Smooth muscle cell (in vitro differentiated cells): ENCODE data around the gene SCD5. TPM values are rescaled to one million over a fixed set of nuclear protein-coding genes. Genes with fewer than 3 reads are reported as not detected.

Source experiments
- DNase-seq: peaks from one replicate; lab custom pipeline; 2025; ENCODE audit not compliant: unreplicated experiment; lab: John Stamatoyannopoulos, UW
- H2AFZ ChIP-seq: fragments of 200-600 bp; sonication (generic); 2 replicates; pipeline ENCODE4 v1.6.0; 2016; ENCODE audit warnings: antibody characterized with exemption, low read depth, mild to moderate bottlenecking
- H3F3A ChIP-seq: fragments of 200-600 bp; sonication (generic); 2 replicates; pipeline ENCODE4 v1.6.0; 2017; ENCODE audit warnings: antibody characterized with exemption, low read depth
- H3K27ac ChIP-seq: fragments of 200-600 bp; sonication (generic); 2 replicates; pipeline ENCODE4 v1.5.1; 2016; ENCODE audit warnings: low read depth, mild to moderate bottlenecking
- H3K27me3 ChIP-seq: fragments of 200-600 bp; sonication (generic); 2 replicates; pipeline ENCODE4 v1.6.1; 2016; ENCODE audit warnings: low read depth, mild to moderate bottlenecking
- H3K36me3 ChIP-seq: fragments of 200-600 bp; sonication (generic); 2 replicates; pipeline ENCODE4 v1.5.1; 2016; ENCODE audit warnings: low read depth
- H3K4me1 ChIP-seq: fragments of 200-600 bp; sonication (generic); 2 replicates; pipeline ENCODE4 v1.5.1; 2016; ENCODE audit warnings: low read depth
- H3K4me2 ChIP-seq: fragments of 200-600 bp; sonication (generic); 2 replicates; pipeline ENCODE4 v1.6.0; 2016; ENCODE audit warnings: mild to moderate bottlenecking
- H3K4me3 ChIP-seq: fragments of 200-600 bp; sonication (generic); 2 replicates; pipeline ENCODE4 v1.5.1; 2016; ENCODE audit warnings: mild to moderate bottlenecking
- H3K79me2 ChIP-seq: fragments of 200-600 bp; sonication (generic); 2 replicates; pipeline ENCODE4 v1.6.0; 2016; ENCODE audit warnings: low read depth, mild to moderate bottlenecking
- H3K9ac ChIP-seq: fragments of 200-600 bp; sonication (generic); 2 replicates; pipeline ENCODE4 v1.6.0; 2016; ENCODE audit warnings: low read depth
- H3K9me3 ChIP-seq: fragments of 200-600 bp; sonication (generic); replicated peaks from 2 replicates; pipeline ENCODE4 v1.5.1; 2016; ENCODE audit warnings: low read depth
- H4K20me1 ChIP-seq: fragments of 200-600 bp; sonication (generic); 2 replicates; pipeline ENCODE4 v1.6.0; 2016; ENCODE audit warnings: low read depth
- WGBS: methylation state at CpG from one replicate; pipeline ENCODE4 v1.1.7; 2016; ENCODE audit warnings: low lambda C conversion rate; 5-methylcytosine and 5-hydroxymethylcytosine counted together
- polyA plus RNA-seq: library from polyadenylated mRNA; unstranded; fragments of >200 nt; fragmentation: Nextera tagmentation; extraction: Ambion mirVana; gene quantifications from 2 replicates; pipeline ENCODE4 v1.2.1, GENCODE V29; 2016
- total RNA-seq: library from RNA; depleted of rRNA; stranded (reverse); fragments of >200 nt; gene quantifications from 2 replicates; pipeline ENCODE4 v1.2.3, GENCODE V29; 2014
- TF ChIP-seq, protein P1 (sequence below): fragments of 200-600 bp; sonication (generic); IDR thresholded peaks from 2 replicates; pipeline ENCODE4 v1.5.1; 2017; ENCODE audit warnings: borderline replicate concordance, mild to moderate bottlenecking, antibody characterized with exemption; ENCODE audit not compliant: insufficient read depth, poor library complexity, severe bottlenecking

The SCD5 gene
- total and polyA plus RNA-seq, 2 experiments from 2014 or later = 9.2 to 24.3 TPM

DNA sequence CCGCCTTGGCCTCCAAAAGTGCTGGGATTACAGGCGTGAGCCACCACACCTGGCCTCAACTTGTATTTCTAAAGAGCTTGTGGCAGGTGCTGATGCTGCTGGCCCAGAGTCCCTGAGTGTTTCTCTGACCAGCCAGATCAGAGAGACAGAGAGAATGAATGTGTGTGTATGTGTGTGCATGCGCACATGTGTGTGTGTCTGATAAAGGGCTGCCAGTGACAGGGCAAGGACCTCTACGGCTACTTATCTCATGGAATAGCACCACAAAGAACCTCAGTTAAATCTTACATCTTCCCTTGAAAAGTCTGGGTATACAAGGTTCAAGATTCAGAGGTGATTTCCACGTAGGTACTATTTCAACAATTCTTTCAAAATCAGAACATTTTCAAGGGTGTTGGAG is 86.0 kb downstream of the SCD5 start:
- H3K27ac ChIP-seq = no peak overlapping the region
- H4K20me1 ChIP-seq = no peaks in the 10 kb centered on the region
- H3K9me3 ChIP-seq = no peaks in the 10 kb centered on the region
- H3K4me3 ChIP-seq = no peak overlapping the region
- no peak overlapping the region for H2AFZ ChIP-seq
- 92% methylated on average over 5 of the region's 5 CpGs for WGBS
- H3K4me2 ChIP-seq = no peak overlapping the region
- H3K79me2 ChIP-seq = no peaks in the 10 kb centered on the region
- TF ChIP-seq, protein P1, sequence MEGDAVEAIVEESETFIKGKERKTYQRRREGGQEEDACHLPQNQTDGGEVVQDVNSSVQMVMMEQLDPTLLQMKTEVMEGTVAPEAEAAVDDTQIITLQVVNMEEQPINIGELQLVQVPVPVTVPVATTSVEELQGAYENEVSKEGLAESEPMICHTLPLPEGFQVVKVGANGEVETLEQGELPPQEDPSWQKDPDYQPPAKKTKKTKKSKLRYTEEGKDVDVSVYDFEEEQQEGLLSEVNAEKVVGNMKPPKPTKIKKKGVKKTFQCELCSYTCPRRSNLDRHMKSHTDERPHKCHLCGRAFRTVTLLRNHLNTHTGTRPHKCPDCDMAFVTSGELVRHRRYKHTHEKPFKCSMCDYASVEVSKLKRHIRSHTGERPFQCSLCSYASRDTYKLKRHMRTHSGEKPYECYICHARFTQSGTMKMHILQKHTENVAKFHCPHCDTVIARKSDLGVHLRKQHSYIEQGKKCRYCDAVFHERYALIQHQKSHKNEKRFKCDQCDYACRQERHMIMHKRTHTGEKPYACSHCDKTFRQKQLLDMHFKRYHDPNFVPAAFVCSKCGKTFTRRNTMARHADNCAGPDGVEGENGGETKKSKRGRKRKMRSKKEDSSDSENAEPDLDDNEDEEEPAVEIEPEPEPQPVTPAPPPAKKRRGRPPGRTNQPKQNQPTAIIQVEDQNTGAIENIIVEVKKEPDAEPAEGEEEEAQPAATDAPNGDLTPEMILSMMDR = no peak
- no peaks in the 10 kb centered on the region for H3K27me3 ChIP-seq
- H3K36me3 ChIP-seq = no peaks in the 10 kb centered on the region
- peaks cover 7% of the 10 kb centered on the region for H3K4me1 ChIP-seq
- DNase-seq = no peak
- no peaks in the 10 kb centered on the region for H3F3A ChIP-seq
- no peak overlapping the region for H3K9ac ChIP-seq

- no peak overlapping the region for H3K4me2 ChIP-seq
- no peaks in the 10 kb centered on the region for H3F3A ChIP-seq
- no peak overlapping the region for H3K27ac ChIP-seq
- no peak overlapping the region for H2AFZ ChIP-seq
- H3K9me3 ChIP-seq = no peaks in the 10 kb centered on the region
- DNase-seq = no peak
- no peaks in the 10 kb centered on the region for H3K79me2 ChIP-seq
- TF ChIP-seq, protein P1 = no peak
- WGBS = 91% methylated on average over 7 of the region's 7 CpGs
- no peaks in the 10 kb centered on the region for H3K36me3 ChIP-seq
- H3K4me1 ChIP-seq = peaks cover 7% of the 10 kb centered on the region
- no peak overlapping the region for H3K9ac ChIP-seq
- H4K20me1 ChIP-seq = peaks cover 2% of the 10 kb centered on the region
- no peaks in the 10 kb centered on the region for H3K27me3 ChIP-seq
- H3K4me3 ChIP-seq = no peak overlapping the region
Measured at GRCh38 chr4:82711158-82711785, 87.3 kb downstream of the SCD5 start.

- no peak overlapping the region for H3K4me3 ChIP-seq
- H4K20me1 ChIP-seq = peaks cover 5% of the 10 kb centered on the region
- no peak overlapping the region for H3K27ac ChIP-seq
- H3K9me3 ChIP-seq = no peaks in the 10 kb centered on the region
- no peaks in the 10 kb centered on the region for H3F3A ChIP-seq
- TF ChIP-seq, protein P1 = no peak
- WGBS = 42% methylated on average over 4 of the region's 4 CpGs
- no peaks in the 10 kb centered on the region for H3K27me3 ChIP-seq
- no peaks in the 10 kb centered on the region for H3K36me3 ChIP-seq
- H3K9ac ChIP-seq = no peak overlapping the region
- H3K4me1 ChIP-seq = peaks cover 7% of the 10 kb centered on the region
- H3K79me2 ChIP-seq = no peaks in the 10 kb centered on the region
- DNase-seq = no peak
- H3K4me2 ChIP-seq = no peak overlapping the region
- H2AFZ ChIP-seq = no peak overlapping the region
Measured at GRCh38 chr4:82710197-82710929, 88.2 kb downstream of the SCD5 start.

DNA sequence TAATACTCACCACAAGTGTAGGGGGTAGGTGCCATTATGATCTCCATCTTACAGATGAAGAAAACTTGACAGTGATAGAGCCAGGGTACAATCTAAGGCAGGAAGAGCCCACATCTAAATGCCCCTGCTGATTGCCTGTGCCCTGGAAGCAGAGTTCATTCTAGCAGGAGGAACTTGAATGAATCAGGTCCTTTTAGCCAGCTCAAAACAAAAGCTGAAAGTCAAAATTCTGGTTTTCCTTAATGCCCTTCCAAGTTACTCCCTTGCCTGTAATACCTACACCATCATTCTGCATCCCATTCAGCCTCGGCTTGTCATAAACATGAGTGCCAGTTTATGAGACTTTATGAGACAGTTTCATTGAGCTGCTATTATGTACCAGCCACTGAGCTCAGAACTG is 89.6 kb downstream of the SCD5 start:
- Histone ChIP-seq H4K20me1 (peaks cover 5% of the 10 kb centered on the region), H3K36me3 (no peaks in the 10 kb centered on the region), H3K27me3 (no peaks in the 10 kb centered on the region), H3K79me2 (no peaks in the 10 kb centered on the region), H3K4me1 (peaks cover 7% of the 10 kb centered on the region), H3K27ac (no peak overlapping the region), H3F3A (no peaks in the 10 kb centered on the region), H3K9ac (no peak overlapping the region), H3K4me2 (no peak overlapping the region), H2AFZ (no peak overlapping the region), H3K9me3 (no peaks in the 10 kb centered on the region), H3K4me3 (no peak overlapping the region)
- 78% methylated on average over 1 of the region's 1 CpG for WGBS
- TF ChIP-seq, protein P1 = no peak
- DNase-seq = no peak
